DOHH2 (cell line): ENCODE measurements around the gene EDC3.
"Not testable (repeated sequence)": the region's sequence is repeated elsewhere in the genome, so short reads cannot be mapped to it uniquely, and the experiment has no call there.

Source experiments
- H3F3A ChIP-seq: fragments of 200-600 bp; sonication (generic), shearing (Covaris generic); 2 replicates; pipeline ENCODE4 v1.6.0; 2016; ENCODE audit warnings: antibody characterized with exemption, mild to moderate bottlenecking; ENCODE audit not compliant: control insufficient read depth, insufficient read depth
- H3K27ac ChIP-seq: fragments of 200-600 bp; sonication (generic); 2 replicates; pipeline ENCODE4 v1.5.1; 2014; ENCODE audit warnings: low read depth, mild to moderate bottlenecking, low read length, moderate library complexity
- H3K27me3 ChIP-seq: fragments of 200-600 bp; sonication (generic); 2 replicates; pipeline ENCODE4 v1.6.1; 2014; ENCODE audit warnings: mild to moderate bottlenecking, low read length, mixed read lengths; ENCODE audit not compliant: control insufficient read depth
- H3K36me3 ChIP-seq: fragments of 200-600 bp; sonication (generic); 2 replicates; pipeline ENCODE4 v1.6.1; 2014; ENCODE audit warnings: mild to moderate bottlenecking, low read length, moderate library complexity, mixed read lengths; ENCODE audit not compliant: control insufficient read depth
- H3K4me1 ChIP-seq: fragments of 200-600 bp; sonication (generic); 2 replicates; pipeline ENCODE4 v1.6.1; 2014; ENCODE audit warnings: mild to moderate bottlenecking, low read length, mixed read lengths; ENCODE audit not compliant: control insufficient read depth
- H3K4me2 ChIP-seq: fragments of 200-600 bp; sonication (generic); 2 replicates; pipeline ENCODE4 v1.6.0; 2014; ENCODE audit warnings: mild to moderate bottlenecking, low read length, moderate library complexity
- H3K4me3 ChIP-seq: fragments of 200-600 bp; sonication (generic); 2 replicates; pipeline ENCODE4 v1.5.1; 2014; ENCODE audit warnings: mild to moderate bottlenecking, low read length, mixed read lengths
- H3K79me2 ChIP-seq: fragments of 200-600 bp; sonication (generic); 2 replicates; pipeline ENCODE4 v1.6.1; 2014; ENCODE audit warnings: mild to moderate bottlenecking, low read length, mixed read lengths; ENCODE audit not compliant: control insufficient read depth
- H3K9me2 ChIP-seq: fragments of 200-600 bp; sonication (generic); replicated peaks from 2 replicates; pipeline ENCODE4 v1.6.1; 2014; ENCODE audit warnings: mild to moderate bottlenecking, low read length, mixed read lengths; ENCODE audit not compliant: control insufficient read depth
- H3K9me3 ChIP-seq: fragments of 200-600 bp; sonication (generic); 2 replicates; pipeline ENCODE4 v1.6.1; 2014; ENCODE audit warnings: antibody characterized with exemption, low read length, mixed read lengths; ENCODE audit not compliant: control insufficient read depth, insufficient read depth
- H4K20me1 ChIP-seq: fragments of 200-600 bp; sonication (generic); 2 replicates; pipeline ENCODE4 v1.6.0; 2014; ENCODE audit warnings: low read depth, mild to moderate bottlenecking, antibody characterized with exemption, low read length, moderate library complexity; ENCODE audit not compliant: control insufficient read depth, insufficient read depth
- EZH2phosphoT487 ChIP-seq: fragments of 200-600 bp; sonication (generic); IDR thresholded peaks from 2 replicates; pipeline ENCODE4 v1.6.1; 2017; ENCODE audit warnings: borderline replicate concordance, mild to moderate bottlenecking, antibody characterized with exemption, low read length, moderate library complexity, mixed read lengths
- TF ChIP-seq, protein P1 (sequence below): fragments of 200-600 bp; sonication (generic); IDR thresholded peaks from one replicate; pipeline ENCODE4 v1.5.1; 2014; ENCODE audit warnings: antibody characterized with exemption, mild to moderate bottlenecking, low read depth, low read length; ENCODE audit not compliant: poor library complexity, severe bottlenecking

EDC3 gene

DNA sequence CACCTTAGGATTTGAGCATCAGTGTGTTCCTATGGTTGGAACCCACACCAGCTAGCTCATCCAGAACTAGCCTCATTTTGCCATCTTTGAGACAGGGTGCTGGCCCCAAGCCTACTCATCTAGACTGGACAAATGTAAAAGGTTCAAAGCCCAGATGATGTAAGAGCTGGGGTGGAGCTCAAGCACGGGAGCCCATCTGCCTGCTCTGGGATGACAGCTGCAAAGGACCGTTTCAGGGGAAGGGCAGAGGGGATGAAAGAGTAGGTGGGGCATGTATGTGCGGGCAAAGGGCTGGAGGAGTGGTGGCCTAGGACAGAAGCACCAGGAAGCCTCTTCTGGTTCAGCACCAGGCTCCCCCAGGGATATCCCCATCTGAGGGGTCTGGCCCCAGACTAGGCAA, 64.4 kb downstream of the EDC3 start:
- no peak overlapping the region for H3K27ac ChIP-seq
- H3K4me2 ChIP-seq, result no peak overlapping the region
- H3K36me3 ChIP-seq, result peaks cover 92% of the 10 kb centered on the region
- 0 out of 2 replicates have a peak, but pooled peaks cover 5% of the 10 kb centered on the region for H4K20me1 ChIP-seq
- TF ChIP-seq, protein P1, sequence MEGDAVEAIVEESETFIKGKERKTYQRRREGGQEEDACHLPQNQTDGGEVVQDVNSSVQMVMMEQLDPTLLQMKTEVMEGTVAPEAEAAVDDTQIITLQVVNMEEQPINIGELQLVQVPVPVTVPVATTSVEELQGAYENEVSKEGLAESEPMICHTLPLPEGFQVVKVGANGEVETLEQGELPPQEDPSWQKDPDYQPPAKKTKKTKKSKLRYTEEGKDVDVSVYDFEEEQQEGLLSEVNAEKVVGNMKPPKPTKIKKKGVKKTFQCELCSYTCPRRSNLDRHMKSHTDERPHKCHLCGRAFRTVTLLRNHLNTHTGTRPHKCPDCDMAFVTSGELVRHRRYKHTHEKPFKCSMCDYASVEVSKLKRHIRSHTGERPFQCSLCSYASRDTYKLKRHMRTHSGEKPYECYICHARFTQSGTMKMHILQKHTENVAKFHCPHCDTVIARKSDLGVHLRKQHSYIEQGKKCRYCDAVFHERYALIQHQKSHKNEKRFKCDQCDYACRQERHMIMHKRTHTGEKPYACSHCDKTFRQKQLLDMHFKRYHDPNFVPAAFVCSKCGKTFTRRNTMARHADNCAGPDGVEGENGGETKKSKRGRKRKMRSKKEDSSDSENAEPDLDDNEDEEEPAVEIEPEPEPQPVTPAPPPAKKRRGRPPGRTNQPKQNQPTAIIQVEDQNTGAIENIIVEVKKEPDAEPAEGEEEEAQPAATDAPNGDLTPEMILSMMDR, result no peak
- TF ChIP-seq EZH2phosphoT487, result no peak
- peaks cover 3% of the 10 kb centered on the region; the same call in 1 of the 2 replicates for H3F3A ChIP-seq
- peaks cover 9% of the 10 kb centered on the region for H3K4me1 ChIP-seq
- no peaks in the 10 kb centered on the region for H3K9me2 ChIP-seq
- no peak overlapping the region for H3K4me3 ChIP-seq
- 0 out of 2 replicates have a peak, but pooled peaks cover 2% of the 10 kb centered on the region for H3K79me2 ChIP-seq
- no peaks in the 10 kb centered on the region for H3K9me3 ChIP-seq
- no peaks in the 10 kb centered on the region for H3K27me3 ChIP-seq

DNA sequence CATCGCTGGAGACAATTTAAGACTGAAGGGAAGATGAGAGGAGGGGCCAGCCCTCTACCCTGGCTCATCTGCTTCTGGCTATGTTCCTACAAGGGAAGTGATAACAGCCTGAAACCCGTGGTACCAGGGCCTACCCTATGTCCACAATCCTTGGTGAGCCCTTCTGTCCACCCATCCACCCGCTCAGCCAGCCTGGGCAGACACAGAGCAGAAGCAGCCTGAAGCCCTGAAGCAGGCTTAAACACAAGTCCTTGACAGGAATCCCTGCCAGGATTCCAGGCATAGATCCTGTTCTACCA, 64.8 kb downstream of the EDC3 start:
- H3F3A ChIP-seq, result peaks cover 3% of the 10 kb centered on the region; the same call in 1 of the 2 replicates
- H3K9me2 ChIP-seq, result no peaks in the 10 kb centered on the region
- H3K36me3 ChIP-seq, result peaks cover 92% of the 10 kb centered on the region
- no peak for TF ChIP-seq EZH2phosphoT487
- TF ChIP-seq, protein P1, result no peak
- H3K27ac ChIP-seq, result no peak overlapping the region
- H3K4me3 ChIP-seq, result no peak overlapping the region
- 0 out of 2 replicates have a peak, but pooled peaks cover 2% of the 10 kb centered on the region for H3K79me2 ChIP-seq
- H3K4me2 ChIP-seq, result no peak overlapping the region
- no peaks in the 10 kb centered on the region for H3K27me3 ChIP-seq
- no peaks in the 10 kb centered on the region for H3K9me3 ChIP-seq
- H4K20me1 ChIP-seq, result 0 out of 2 replicates have a peak, but pooled peaks cover 5% of the 10 kb centered on the region
- H3K4me1 ChIP-seq, result peaks cover 9% of the 10 kb centered on the region

DNA sequence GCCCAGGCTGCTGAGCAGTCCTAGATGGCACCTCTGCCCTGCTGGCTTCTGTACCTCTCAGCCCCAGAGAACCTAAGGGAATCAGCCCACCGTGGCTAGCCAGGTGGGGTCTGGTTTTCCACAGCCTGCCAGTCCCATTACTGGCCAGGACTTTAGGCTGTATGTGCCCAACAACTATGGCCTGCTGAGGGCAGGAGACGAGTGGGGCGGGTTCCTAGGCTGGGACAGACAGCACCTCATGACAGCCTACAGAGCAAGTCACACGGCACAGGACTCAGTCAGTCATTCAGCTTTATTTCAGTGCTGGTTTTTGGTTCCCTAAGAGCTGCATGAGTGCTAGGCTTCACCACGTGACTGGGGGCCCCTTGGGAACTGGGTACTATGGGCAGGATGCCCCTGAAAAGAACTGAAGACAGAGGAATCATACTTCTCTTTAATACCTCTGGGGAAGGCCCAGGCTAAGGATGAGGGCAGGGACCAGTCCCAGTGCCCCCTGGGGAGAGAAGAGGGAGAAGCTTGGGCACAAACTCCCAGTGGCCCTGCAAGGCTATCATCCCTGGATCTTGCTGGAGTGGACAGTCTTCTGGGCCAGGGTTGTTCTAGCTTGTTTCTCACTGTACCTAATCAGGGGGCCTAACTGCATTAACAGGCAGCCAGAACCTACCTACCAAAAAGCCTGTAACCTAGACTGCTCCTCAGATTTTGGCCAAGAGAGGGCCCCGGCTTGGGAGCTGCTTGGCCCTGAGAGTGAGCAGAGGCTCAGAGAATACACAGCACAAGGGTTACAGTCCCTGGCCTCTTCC, 65.3 kb downstream of the EDC3 start:
- TF ChIP-seq, protein P1, result no peak
- no peak for TF ChIP-seq EZH2phosphoT487
- H3K9me2 ChIP-seq, result no peaks in the 10 kb centered on the region
- H3K4me3 ChIP-seq, result no peak overlapping the region
- peaks cover 95% of the 10 kb centered on the region for H3K36me3 ChIP-seq
- H3K79me2 ChIP-seq, result 0 out of 2 replicates have a peak, but pooled peaks cover 2% of the 10 kb centered on the region
- 0 out of 2 replicates have a peak, but pooled peaks cover 5% of the 10 kb centered on the region for H4K20me1 ChIP-seq
- H3K27ac ChIP-seq, result peak overlapping the region; percentile 5; the same call in 1 of the 2 replicates
- peaks cover 3% of the 10 kb centered on the region; the same call in 1 of the 2 replicates for H3F3A ChIP-seq
- no peaks in the 10 kb centered on the region for H3K27me3 ChIP-seq
- peaks cover 9% of the 10 kb centered on the region for H3K4me1 ChIP-seq
- no peak overlapping the region for H3K4me2 ChIP-seq
- H3K9me3 ChIP-seq, result no peaks in the 10 kb centered on the region

DNA sequence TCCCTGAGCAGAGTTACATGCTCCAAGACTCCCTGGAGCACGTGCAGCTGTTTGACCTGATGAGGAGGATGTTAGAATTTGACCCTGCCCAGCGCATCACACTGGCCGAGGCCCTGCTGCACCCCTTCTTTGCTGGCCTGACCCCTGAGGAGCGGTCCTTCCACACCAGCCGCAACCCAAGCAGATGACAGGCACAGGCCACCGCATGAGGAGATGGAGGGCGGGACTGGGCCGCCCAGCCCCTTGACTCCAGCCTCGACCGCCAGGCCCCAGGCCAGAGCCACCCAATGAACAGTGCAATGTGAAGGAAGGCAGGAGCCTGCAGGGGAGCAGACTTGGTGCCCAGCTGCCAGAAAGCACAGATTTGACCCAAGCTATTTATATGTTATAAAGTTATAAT, 66.1 kb downstream of the EDC3 start:
- not testable (repeated sequence) for H3K4me3 ChIP-seq, H3F3A ChIP-seq, H3K4me2 ChIP-seq, H4K20me1 ChIP-seq, H3K9me2 ChIP-seq, H3K9me3 ChIP-seq, H3K27ac ChIP-seq, H3K4me1 ChIP-seq, H3K27me3 ChIP-seq, H3K79me2 ChIP-seq
- peaks cover 96% of the 10 kb centered on the region for H3K36me3 ChIP-seq
